GM23248 (cell line): Measurements from ENCODE around the gene KRTAP4-9. TPM values are rescaled to one million over a fixed set of nuclear protein-coding genes. Genes with fewer than 3 reads are reported as not detected.
"Not testable (repeated sequence)": the region's sequence is repeated elsewhere in the genome, so short reads cannot be mapped to it uniquely, and the experiment has no call there.

Experiments used
- DNase-seq: peaks from one replicate; pipeline ENCODE4 v3.0.0-alpha.2; 2015
- H2AFZ ChIP-seq: fragments of 200-600 bp; sonication (generic); 2 replicates; pipeline ENCODE4 v1.6.1; 2016; ENCODE audit warnings: antibody characterized with exemption
- H3F3A ChIP-seq: fragments of 200-600 bp; sonication (generic); 2 replicates; pipeline ENCODE4 v1.6.1; 2016; ENCODE audit warnings: mild to moderate bottlenecking, antibody characterized with exemption, mixed run types; ENCODE audit not compliant: insufficient read depth
- H3K27ac ChIP-seq: fragments of 200-600 bp; sonication (generic); 2 replicates; pipeline ENCODE4 v1.5.1; 2016; ENCODE audit warnings: mild to moderate bottlenecking
- H3K27me3 ChIP-seq: fragments of 200-600 bp; sonication (generic); replicated peaks from 2 replicates; pipeline ENCODE4 v1.6.1; 2016; ENCODE audit warnings: mild to moderate bottlenecking; ENCODE audit not compliant: insufficient read depth
- H3K36me3 ChIP-seq: fragments of 200-600 bp; sonication (generic); 2 replicates; pipeline ENCODE4 v1.6.1; 2016; ENCODE audit warnings: low read depth, mild to moderate bottlenecking
- H3K4me1 ChIP-seq: fragments of 200-600 bp; sonication (generic); 2 replicates; pipeline ENCODE4 v1.6.1; 2016; ENCODE audit warnings: mild to moderate bottlenecking; ENCODE audit not compliant: insufficient read depth
- H3K4me2 ChIP-seq: fragments of 200-600 bp; sonication (generic); one replicate; pipeline ENCODE4 v1.6.1; 2016; ENCODE audit warnings: mild to moderate bottlenecking; ENCODE audit not compliant: unreplicated experiment
- H3K4me3 ChIP-seq: fragments of 200-600 bp; sonication (generic); 2 replicates; pipeline ENCODE4 v1.5.1; 2016; ENCODE audit warnings: mild to moderate bottlenecking
- H3K79me2 ChIP-seq: fragments of 200-600 bp; sonication (generic); 2 replicates; pipeline ENCODE4 v1.6.1; 2016; ENCODE audit warnings: mild to moderate bottlenecking; ENCODE audit not compliant: insufficient read depth
- H3K9ac ChIP-seq: fragments of 200-600 bp; sonication (generic); 2 replicates; pipeline ENCODE4 v1.6.1; 2016; ENCODE audit warnings: mild to moderate bottlenecking
- H3K9me2 ChIP-seq: fragments of 200-600 bp; sonication (generic); 2 replicates; pipeline ENCODE4 v1.6.1; 2016; ENCODE audit warnings: mixed run types, mild to moderate bottlenecking, moderate library complexity; ENCODE audit not compliant: insufficient read depth
- H3K9me3 ChIP-seq: fragments of 200-600 bp; sonication (generic); one replicate; pipeline ENCODE4 v1.6.1; 2017; ENCODE audit warnings: low read depth
- H4K20me1 ChIP-seq: fragments of 200-600 bp; sonication (generic); 2 replicates; pipeline ENCODE4 v1.6.0; 2016; ENCODE audit not compliant: insufficient read depth
- EZH2 ChIP-seq: fragments of 200-600 bp; sonication (generic); IDR thresholded peaks from 2 replicates; pipeline ENCODE4 v1.6.1; 2018; ENCODE audit warnings: antibody characterized with exemption, mild to moderate bottlenecking; ENCODE audit not compliant: insufficient read depth, poor library complexity, severe bottlenecking
- EZH2phosphoT487 ChIP-seq: fragments of 200-600 bp; sonication (generic); IDR thresholded peaks from 2 replicates; pipeline ENCODE4 v1.6.1; 2018; ENCODE audit warnings: antibody characterized with exemption, moderate library complexity, mild to moderate bottlenecking, low read depth; ENCODE audit not compliant: insufficient read depth
- WGBS, 2 experiments: methylation state at CpG; one replicate each; pipeline ENCODE4 v1.1.6; 2015 to 2017; ENCODE audit warnings: low lambda C conversion rate in 2 of 2, low coverage in 1 of 2; ENCODE audit errors: missing lambda C conversion rate in 2 of 2; 5-methylcytosine and 5-hydroxymethylcytosine counted together
- in situ Hi-C: fragments of 300-500 bp; cut with MboI; formaldehyde crosslinking; loops from 2 replicates; pipeline ENCODE4 v1.15.0; 2020
- polyA plus RNA-seq: library from polyadenylated mRNA; unstranded; fragments of >200 nt; fragmentation: Nextera tagmentation; extraction: Ambion mirVana; gene quantifications from 2 replicates; pipeline ENCODE4 v1.2.1, GENCODE V29; 2016
- total RNA-seq: library from RNA; depleted of rRNA; stranded (reverse); fragments of >200 nt; shearing (Covaris generic); gene quantifications from 2 replicates; pipeline ENCODE4 v1.2.3, GENCODE V29; 2014

Gene KRTAP4-9
- total and polyA plus RNA-seq, 2 experiments from 2014 or later = 0.51 TPM; not detected in 1

DNA sequence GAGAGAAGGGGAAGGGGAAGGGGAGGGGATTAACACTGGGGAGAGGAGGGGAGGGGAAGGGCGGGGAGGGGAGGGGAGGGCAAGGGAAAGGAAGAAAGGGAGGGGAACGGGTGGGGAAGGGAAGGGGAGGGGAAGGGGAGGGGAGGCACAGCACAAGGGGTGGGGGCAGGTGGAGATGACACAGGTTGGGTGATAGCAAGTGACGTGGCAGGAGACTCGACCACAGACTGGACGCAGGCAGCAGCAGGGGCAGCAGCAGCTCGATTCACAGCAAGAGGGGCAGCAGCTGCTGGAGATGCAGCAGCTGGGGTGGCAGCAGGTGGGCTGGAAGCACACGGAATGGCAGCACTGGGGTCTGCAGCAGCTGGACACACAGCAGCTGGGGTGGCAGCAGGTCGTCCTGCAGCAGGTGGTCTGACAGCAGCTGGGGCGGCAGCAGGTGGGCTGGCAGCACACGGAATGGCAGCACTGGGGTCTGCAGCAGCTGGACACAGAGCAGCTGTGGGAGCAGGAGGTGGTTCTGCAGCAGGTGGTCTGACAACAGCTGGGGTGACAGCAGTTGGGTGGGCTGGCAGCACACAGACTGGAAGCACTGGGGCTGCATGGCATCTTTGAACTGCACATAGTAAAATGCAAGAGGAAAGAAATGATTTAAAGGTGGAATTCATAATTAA is 3.5 kb upstream of the KRTAP4-9 start, which contains the start of gene KRTAP4-16:
KRTAP4-16 (minus strand) TSS at position 624 of the 674 bp plus-strand sequence; CDS start at position 624, 0 bp downstream.
- Histone ChIP-seq H3K79me2 (no peaks in the 10 kb centered on the region), H4K20me1 (no peaks in the 10 kb centered on the region), H3K4me2 (no peak within 1 kb of the TSS), H3K4me3 (no peak within 1 kb of the TSS), H3K27me3 (no peaks in the 10 kb centered on the region), H3F3A (peaks cover 56% of the 10 kb centered on the region), H2AFZ (no peak within 1 kb of the TSS), H3K9me2 (0 out of 2 replicates have a peak, but pooled peaks cover 6% of the 10 kb centered on the region), H3K27ac (no peak within 1 kb of the TSS), H3K9ac (no peak within 1 kb of the TSS), H3K9me3 (no peaks in the 10 kb centered on the region), H3K36me3 (no peaks in the 10 kb centered on the region), H3K4me1 (peaks cover 54% of the 10 kb centered on the region)
- 84 to 87% methylated on average over 7 to 10 of the region's 10 CpGs for WGBS, 2 experiments
- no peak for DNase-seq
- in situ Hi-C loops = no loop called here
- no peak for TF ChIP-seq EZH2
- no peak for TF ChIP-seq EZH2phosphoT487

DNA sequence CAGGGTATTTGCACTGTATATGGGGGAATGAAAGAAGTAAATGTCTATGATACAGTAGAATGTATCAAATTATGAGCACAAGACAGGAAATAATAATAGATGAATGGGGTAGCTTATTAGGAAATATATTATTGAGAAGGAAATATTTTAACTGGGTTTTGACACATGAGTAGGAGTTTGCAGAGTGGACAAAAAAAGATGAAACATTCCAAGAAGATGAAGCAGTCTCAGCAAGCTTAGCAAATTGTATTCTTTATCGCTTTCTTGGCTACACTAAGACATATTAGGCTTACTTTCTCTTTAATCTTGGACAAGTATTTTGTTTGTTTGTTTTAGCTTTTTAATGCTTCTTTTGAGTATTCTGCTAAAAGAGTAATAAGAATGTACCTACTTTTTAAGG is 1.3 kb upstream of the KRTAP4-9 start:
- no peaks in the 10 kb centered on the region for H3K36me3 ChIP-seq
- in situ Hi-C loops = no loop called here
- H3K4me3 ChIP-seq = no peak overlapping the region
- peak overlapping the region; percentile 8 for H3K27ac ChIP-seq
- H3K4me1 ChIP-seq = peaks cover 43% of the 10 kb centered on the region
- H3F3A ChIP-seq = peaks cover 48% of the 10 kb centered on the region
- peak; percentile 24 for DNase-seq
- H3K79me2 ChIP-seq = no peaks in the 10 kb centered on the region
- TF ChIP-seq EZH2phosphoT487 (no peak), EZH2 (no peak)
- no peaks in the 10 kb centered on the region for H4K20me1 ChIP-seq
- WGBS, 2 experiments = 65 to 68% methylated on average over 1 of the region's 1 CpG
- no peaks in the 10 kb centered on the region for H3K27me3 ChIP-seq
- no peak overlapping the region for H2AFZ ChIP-seq
- 0 out of 2 replicates have a peak, but pooled peaks cover 7% of the 10 kb centered on the region for H3K9me2 ChIP-seq
- H3K4me2 ChIP-seq = peak overlapping the region; percentile 55
- no peak overlapping the region for H3K9ac ChIP-seq
- H3K9me3 ChIP-seq = no peaks in the 10 kb centered on the region

DNA sequence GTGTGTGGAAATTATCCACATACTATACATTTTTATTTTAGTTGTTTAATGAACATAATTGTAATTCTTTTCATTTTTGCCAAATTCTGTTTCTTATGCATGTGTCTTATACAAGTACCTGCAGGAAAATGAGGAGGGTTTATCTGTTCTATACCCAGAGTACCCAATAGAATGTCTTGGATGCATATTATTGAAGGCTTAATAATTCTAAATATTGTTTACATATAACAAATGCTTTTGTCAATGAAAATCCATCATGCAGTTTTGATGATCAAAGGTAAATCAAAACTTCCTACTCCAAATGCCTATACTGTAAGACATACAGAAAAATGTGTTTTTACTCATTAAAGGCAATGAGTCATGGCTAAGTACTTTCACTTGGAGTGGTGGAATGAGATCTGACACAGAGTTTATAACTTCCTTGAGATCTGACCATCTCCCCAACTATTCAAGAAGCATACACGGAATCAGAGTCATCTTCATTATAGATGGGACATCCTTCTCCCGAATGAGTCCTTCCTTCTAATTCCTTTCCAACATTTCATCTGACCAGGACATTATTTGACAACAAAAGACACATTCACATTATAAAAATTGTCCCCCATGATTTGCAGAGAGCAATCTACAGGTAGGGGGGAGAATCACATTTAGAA is 677 bp upstream of the KRTAP4-9 start:
- in situ Hi-C loops = not testable (repeated sequence)
- WGBS, 2 experiments = 0% methylated on average over 2 of the region's 2 CpGs
- peak overlapping the region; percentile 72 for H3K27ac ChIP-seq

DNA sequence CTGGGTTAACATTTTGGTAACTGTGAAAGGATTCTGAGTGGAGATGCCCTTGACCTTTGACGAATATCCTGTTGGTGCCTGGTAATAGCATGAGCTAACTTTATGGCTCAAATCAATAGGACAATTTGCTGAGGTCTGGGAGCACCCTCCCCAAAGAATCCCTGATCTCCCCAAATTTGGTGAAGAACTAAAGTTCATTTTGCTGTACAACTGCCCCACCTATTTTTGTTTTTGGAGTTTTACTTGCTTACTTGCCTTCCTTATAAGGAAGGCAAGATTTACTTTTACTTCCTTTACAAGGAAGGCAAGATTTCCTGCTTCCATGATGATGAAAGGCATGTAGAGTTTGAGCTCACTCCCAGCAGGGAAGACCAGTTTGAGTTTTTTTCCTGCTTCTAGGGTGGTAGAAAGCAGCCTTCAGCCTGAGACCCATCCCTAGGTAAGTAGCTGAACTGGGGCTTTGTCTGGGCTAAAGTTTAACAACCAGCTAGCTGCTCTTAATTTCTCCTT is 2.8 kb downstream of the KRTAP4-9 start:
- Histone ChIP-seq H3K4me1 (peaks cover 28% of the 10 kb centered on the region), H3F3A (peaks cover 27% of the 10 kb centered on the region), H3K9ac (no peak overlapping the region), H2AFZ (0 out of 2 replicates have a peak overlapping the region, but pooled peaks have one; percentile 7), H3K27ac (no peak overlapping the region), H3K4me3 (peak overlapping the region; percentile 31; the same call in 1 of the 2 replicates), H3K4me2 (no peak overlapping the region), H3K9me3 (no peaks in the 10 kb centered on the region), H3K27me3 (no peaks in the 10 kb centered on the region), H3K9me2 (0 out of 2 replicates have a peak, but pooled peaks cover 7% of the 10 kb centered on the region), H3K79me2 (no peaks in the 10 kb centered on the region), H4K20me1 (no peaks in the 10 kb centered on the region), H3K36me3 (peaks cover 7% of the 10 kb centered on the region; the same call in 1 of the 2 replicates)
- no peak for TF ChIP-seq EZH2phosphoT487
- no peak for TF ChIP-seq EZH2
- in situ Hi-C loops = no loop called here
- 64 to 67% methylated on average over 1 of the region's 1 CpG for WGBS, 2 experiments
- DNase-seq = no peak

More for the DNA sequence above, 677 bp upstream of the KRTAP4-9 start:
- H2AFZ ChIP-seq, H3K9me2 ChIP-seq, H3K9ac ChIP-seq, H4K20me1 ChIP-seq, H3K9me3 ChIP-seq, H3K27me3 ChIP-seq, H3K4me3 ChIP-seq, H3K79me2 ChIP-seq, H3K36me3 ChIP-seq: not testable (repeated sequence)
- H3F3A ChIP-seq = peaks cover 42% of the 10 kb centered on the region
- H3K4me1 ChIP-seq = peaks cover 37% of the 10 kb centered on the region
- peak overlapping the region; percentile 55 for H3K4me2 ChIP-seq
- peak; percentile 74 for DNase-seq

DNA sequence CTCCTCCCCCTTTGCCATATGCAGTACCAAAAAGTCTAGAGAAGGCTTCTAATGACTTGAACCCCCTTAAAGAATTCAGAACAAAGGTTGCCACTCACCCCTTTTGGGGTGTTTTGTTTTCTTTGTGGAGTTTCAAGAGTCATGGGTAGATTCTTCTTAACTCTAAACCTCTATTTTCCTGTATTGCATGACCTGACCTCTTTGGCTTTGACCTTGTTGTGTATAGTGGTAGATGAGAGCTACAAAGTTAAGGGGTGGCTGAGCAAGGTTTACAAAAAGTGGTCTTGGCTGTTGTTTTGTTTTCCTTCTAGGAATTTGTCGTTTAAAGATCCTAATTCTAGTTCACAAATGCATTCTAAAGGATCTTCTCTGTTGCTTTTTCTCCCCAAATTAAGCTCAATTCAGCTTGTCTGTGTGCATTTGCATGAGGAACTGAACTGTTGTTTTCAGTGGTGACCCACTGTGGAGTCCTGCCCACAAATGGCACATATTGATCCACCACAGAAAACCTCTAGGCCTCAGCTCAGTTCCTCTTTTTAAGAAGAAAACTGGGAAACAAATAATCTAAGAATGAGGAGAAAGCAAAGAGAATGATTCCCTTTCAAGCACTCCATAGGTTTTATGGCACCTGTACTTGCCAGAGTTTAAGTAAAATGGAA is 3.7 kb downstream of the KRTAP4-9 start:
- H3K27ac ChIP-seq, H2AFZ ChIP-seq, H3K79me2 ChIP-seq, H3K27me3 ChIP-seq, H3K36me3 ChIP-seq, H3K9ac ChIP-seq, in situ Hi-C loops, H4K20me1 ChIP-seq, H3K9me2 ChIP-seq, H3K4me2 ChIP-seq, DNase-seq, H3K9me3 ChIP-seq: not testable (repeated sequence)
- Histone ChIP-seq H3K4me3 (peak overlapping the region; percentile 31; the same call in 1 of the 2 replicates), H3F3A (peaks cover 19% of the 10 kb centered on the region), H3K4me1 (peaks cover 22% of the 10 kb centered on the region)
- WGBS, 2 experiments = 47 to 50% methylated on average over 1 of the region's 1 CpG
